WTC11 (cell line): ENCODE data around the gene UVRAG.

ENCODE experiments used
- CTCF ChIP-seq: fragments of 200-600 bp; IDR thresholded peaks from 2 replicates; pipeline ENCODE4 v1.8.0; 2022; ENCODE audit warnings: antibody characterized with exemption
- HMGXB4 ChIP-seq: sonication (generic); formaldehyde crosslinking; IDR thresholded peaks from 2 replicates; pipeline ENCODE4 v1.8.1; 2023; ENCODE audit warnings: mild to moderate bottlenecking, moderate library complexity, missing genetic modification reagents
- SP1 ChIP-seq: sonication (generic); formaldehyde crosslinking; conservative IDR thresholded peaks from 2 replicates; pipeline ENCODE4 v1.8.1; 2022; ENCODE audit warnings: missing genetic modification reagents
- TEAD4 ChIP-seq: sonication (generic); formaldehyde crosslinking; IDR thresholded peaks from 2 replicates; pipeline ENCODE4 v1.8.0; 2022; ENCODE audit warnings: mild to moderate bottlenecking, missing genetic modification reagents
- USF1 ChIP-seq: sonication (generic); formaldehyde crosslinking; IDR thresholded peaks from 2 replicates; pipeline ENCODE4 v1.8.0; 2022; ENCODE audit warnings: mild to moderate bottlenecking, missing genetic modification reagents
- USF2 ChIP-seq: sonication (generic); formaldehyde crosslinking; IDR thresholded peaks from 2 replicates; pipeline ENCODE4 v1.8.1; 2023; ENCODE audit warnings: mild to moderate bottlenecking, missing genetic modification reagents, moderate library complexity
- ZNF121 ChIP-seq: sonication (generic); formaldehyde crosslinking; IDR thresholded peaks from 2 replicates; pipeline ENCODE4 v1.8.0; 2023; ENCODE audit warnings: missing genetic modification reagents

GRCh38 chr11:75771646-75772410 lies 43.2 kb upstream of the UVRAG start:
- no peak for TF ChIP-seq USF1
- TF ChIP-seq CTCF, result no peak
- TF ChIP-seq ZNF121 (CRISPR knock-in tag), result no peak
- no peak for TF ChIP-seq SP1
- TF ChIP-seq HMGXB4 (CRISPR knock-in tag), result no peak
- no peak for TF ChIP-seq TEAD4 (CRISPR knock-in tag)
- no peak for TF ChIP-seq USF2
